GM19023 (cell line): ENCODE measurements around the gene ANGPTL2.

Experiments
- ATAC-seq: cut with Tn5 transposase; IDR thresholded peaks from one replicate; pipeline ENCODE4 v1.9.1; 2021; ENCODE audit warnings: mild to moderate bottlenecking, moderate library complexity; ENCODE audit not compliant: unreplicated experiment

Gene ANGPTL2

GRCh38 chr9:127099664-127100063, 22.8 kb downstream of the ANGPTL2 start:
- ATAC-seq = no peak

GRCh38 chr9:127098916-127099553, 23.4 kb downstream of the ANGPTL2 start:
- ATAC-seq = no peak

- no peak for ATAC-seq
Observed at GRCh38 chr9:127097683-127098082, 24.8 kb downstream of the ANGPTL2 start.

- no peak for ATAC-seq
Observed at GRCh38 chr9:127096208-127096607, 26.2 kb downstream of the ANGPTL2 start.

GRCh38 chr9:127095411-127095810, 27.0 kb downstream of the ANGPTL2 start:
- no peak for ATAC-seq

- no peak for ATAC-seq
Observed at GRCh38 chr9:127093319-127094020, 29.0 kb downstream of the ANGPTL2 start.

- ATAC-seq = no peak
Observed at GRCh38 chr9:127092041-127092608, 30.3 kb downstream of the ANGPTL2 start.

GRCh38 chr9:127091526-127091925, 30.9 kb downstream of the ANGPTL2 start:
- no peak for ATAC-seq

- ATAC-seq = no peak
Observed at GRCh38 chr9:127090341-127090985, 32.0 kb downstream of the ANGPTL2 start.

GRCh38 chr9:127089631-127090081, 32.8 kb downstream of the ANGPTL2 start:
- no peak for ATAC-seq

- ATAC-seq = no peak
Observed at GRCh38 chr9:127088724-127089615, 33.5 kb downstream of the ANGPTL2 start.

- no peak for ATAC-seq
Observed at GRCh38 chr9:127087836-127088235, 34.6 kb downstream of the ANGPTL2 start.

GRCh38 chr9:127087411-127087810, 35.0 kb downstream of the ANGPTL2 start:
- no peak for ATAC-seq

- no peak for ATAC-seq
Observed at GRCh38 chr9:127086771-127087170, 35.7 kb downstream of the ANGPTL2 start.

GRCh38 chr9:127085186-127085585, 37.2 kb downstream of the ANGPTL2 start:
- no peak for ATAC-seq

GRCh38 chr9:127084076-127085039, 38.1 kb downstream of the ANGPTL2 start:
- no peak for ATAC-seq

GRCh38 chr9:127083138-127083980, 39.1 kb downstream of the ANGPTL2 start:
- no peak for ATAC-seq
